ENCODE measurements around the gene ABCF2.
A peak's percentile ranks its signal among the peaks of the same experiment; 100 is the strongest.

Gene ABCF2

DNA sequence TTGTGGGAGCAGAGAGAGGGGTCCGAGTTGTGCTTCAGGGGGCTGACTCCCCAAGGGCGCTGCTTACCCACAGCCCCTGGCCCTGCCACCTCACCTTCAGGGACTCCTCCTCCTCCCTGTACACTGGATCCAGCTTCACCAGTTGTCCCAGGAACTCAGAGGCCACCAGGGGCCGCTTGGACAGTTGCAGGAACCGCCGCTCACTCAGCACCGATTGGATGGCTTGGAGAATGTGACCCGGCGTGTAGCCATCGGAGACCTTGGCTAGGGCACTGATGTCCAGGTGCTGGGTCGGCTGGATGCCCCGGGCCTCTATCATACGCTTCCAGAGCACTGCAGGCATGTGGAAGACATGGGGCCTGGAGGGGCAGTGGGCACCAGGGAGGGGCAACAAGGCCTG, 35.5 kb downstream of the ABCF2 start:
- no peak for DNase-seq

- DNase-seq, result no peak
These were observed 38.0 kb downstream of the ABCF2 start for GRCh38 chr7:151189038-151189437.

- DNase-seq, result no peak
These were observed 38.8 kb downstream of the ABCF2 start for GRCh38 chr7:151188252-151188542.

DNA sequence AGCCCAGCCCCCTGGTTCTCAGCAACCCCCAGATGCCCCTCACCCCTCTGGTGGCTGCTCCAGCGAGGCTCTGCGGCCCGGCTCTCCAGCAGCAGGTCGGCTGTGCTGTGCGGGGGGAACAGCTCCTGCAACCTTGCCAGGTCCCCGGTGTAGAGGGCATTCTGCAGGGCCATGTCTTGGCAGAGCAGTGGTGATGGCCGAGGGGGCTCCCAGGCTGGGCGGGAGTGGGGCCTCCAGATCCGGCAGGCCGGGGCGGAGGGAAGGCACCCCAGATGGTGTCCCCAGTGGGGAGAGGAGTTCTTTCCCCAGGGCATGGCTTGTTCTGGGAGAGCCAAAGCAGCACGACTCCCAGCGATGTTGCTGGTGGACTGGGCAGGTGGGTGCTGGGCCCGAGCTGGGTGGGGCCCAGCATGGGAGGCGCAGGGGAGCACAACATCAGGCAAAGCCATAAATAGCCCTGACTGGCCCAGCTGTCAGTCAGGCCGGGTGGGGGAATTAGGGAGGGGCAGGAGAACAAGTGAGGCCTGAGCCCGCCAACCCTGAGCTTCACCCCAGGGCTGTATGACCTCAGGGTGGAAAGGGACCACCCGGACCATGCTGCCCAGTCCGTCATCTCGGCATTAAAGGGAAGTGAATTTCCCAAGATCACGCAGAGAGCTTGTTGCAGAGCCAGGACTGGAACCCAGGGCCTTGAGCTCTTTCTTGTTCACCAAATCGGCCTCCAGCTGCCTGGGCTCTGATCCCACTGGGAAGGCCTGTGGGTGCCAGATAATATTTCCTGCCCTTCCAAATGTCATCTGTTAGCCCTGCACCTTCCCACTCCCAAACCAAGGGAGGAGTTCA, 39.4 kb downstream of the ABCF2 start:
- no peak for DNase-seq

- no peak for DNase-seq
These were observed 40.2 kb downstream of the ABCF2 start, which contains the start of gene ASB10 for GRCh38 chr7:151186640-151187408. Gene ASB10 (minus strand): TSS chr7:151187250. CDS start chr7:151187130, 120 bp downstream.

GRCh38 chr7:151185762-151186639, 41.0 kb downstream of the ABCF2 start:
- no peak for DNase-seq

GRCh38 chr7:151181011-151181431, 46.0 kb downstream of the ABCF2 start:
- no peak for DNase-seq

GRCh38 chr7:151179946-151180345, 47.1 kb downstream of the ABCF2 start:
- DNase-seq, result no peak

DNA sequence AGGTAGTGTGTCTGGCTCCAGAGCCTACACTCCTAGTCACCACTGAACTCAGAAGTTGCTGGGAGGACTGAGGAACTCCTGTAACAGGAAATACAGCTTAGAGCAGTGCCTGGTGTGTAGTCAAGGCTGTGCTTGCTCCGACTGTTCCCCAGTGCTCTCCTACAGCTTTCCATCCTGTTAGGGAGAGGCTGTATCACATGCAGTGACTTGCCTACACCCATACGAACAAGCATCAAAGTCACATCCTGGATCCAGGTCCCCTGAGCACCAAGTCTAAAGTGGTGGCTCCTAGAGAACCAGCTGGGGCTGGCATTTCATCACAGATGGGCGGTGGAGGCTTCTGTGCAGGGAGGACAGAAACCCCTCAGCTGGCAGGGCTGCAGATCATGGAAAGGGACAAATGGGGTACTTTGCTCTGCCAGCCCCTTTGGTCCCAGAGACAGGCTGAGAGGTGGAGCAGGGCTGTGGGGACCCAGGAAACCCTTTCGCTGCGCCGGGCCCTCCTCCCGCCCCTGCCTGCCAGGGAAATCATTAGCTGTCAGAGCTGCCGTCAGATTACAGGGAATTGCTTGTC, 47.6 kb downstream of the ABCF2 start:
- DNase-seq, result no peak

- no peak for DNase-seq
These were observed 48.2 kb downstream of the ABCF2 start for GRCh38 chr7:151178831-151179230.

DNA sequence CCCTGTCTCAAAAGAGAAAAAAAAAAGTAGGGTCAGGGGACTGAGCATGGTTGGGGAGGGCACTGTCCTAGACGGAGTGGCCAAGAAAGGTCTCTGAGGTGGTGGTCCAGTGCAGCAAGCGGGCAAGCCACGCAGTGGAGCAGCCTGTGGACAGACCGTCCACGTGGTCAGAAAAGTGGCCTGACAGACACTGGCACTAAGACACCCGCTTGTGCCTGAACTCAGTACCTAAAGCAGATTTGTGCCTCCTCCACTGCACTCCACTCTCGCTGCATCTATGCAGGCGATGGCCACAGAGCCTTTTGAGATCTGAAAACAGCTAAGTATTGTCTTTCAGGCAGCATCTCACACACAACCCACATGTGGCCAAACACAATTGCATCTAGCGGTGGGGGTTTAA, 48.8 kb downstream of the ABCF2 start:
- no peak for DNase-seq

GRCh38 chr7:151177310-151177709, 49.7 kb downstream of the ABCF2 start:
- DNase-seq, result no peak

GRCh38 chr7:151176401-151176800, 50.6 kb downstream of the ABCF2 start:
- DNase-seq, result no peak

DNA sequence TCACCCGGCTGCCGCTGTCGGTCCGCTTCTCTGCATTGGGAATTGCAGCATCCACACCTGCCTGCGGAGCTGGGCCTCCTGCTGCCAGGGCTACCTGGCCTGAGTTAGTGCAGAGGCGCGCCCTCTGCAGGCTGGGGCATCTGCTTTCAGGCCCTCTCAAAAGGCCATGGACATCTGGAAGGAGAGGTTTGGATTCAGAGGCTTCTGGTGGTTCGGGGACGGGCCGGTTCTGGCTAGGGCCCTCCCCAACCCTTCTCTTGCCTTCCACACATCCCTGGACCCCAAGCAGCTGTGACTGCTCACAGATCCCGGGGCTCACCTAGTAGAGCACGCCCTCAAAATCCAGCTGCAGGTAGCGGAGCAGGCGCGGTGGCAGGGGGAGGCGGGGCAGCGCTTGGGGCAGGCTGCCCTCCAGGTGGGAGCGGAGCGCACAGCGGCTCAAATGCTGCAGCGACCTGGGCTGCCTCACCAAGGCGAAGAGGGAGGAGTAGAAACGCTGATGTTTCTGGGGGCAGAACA, 51.2 kb downstream of the ABCF2 start:
- DNase-seq, result no peak

- DNase-seq, result no peak
These were observed 51.8 kb downstream of the ABCF2 start for GRCh38 chr7:151175047-151175792.

DNA sequence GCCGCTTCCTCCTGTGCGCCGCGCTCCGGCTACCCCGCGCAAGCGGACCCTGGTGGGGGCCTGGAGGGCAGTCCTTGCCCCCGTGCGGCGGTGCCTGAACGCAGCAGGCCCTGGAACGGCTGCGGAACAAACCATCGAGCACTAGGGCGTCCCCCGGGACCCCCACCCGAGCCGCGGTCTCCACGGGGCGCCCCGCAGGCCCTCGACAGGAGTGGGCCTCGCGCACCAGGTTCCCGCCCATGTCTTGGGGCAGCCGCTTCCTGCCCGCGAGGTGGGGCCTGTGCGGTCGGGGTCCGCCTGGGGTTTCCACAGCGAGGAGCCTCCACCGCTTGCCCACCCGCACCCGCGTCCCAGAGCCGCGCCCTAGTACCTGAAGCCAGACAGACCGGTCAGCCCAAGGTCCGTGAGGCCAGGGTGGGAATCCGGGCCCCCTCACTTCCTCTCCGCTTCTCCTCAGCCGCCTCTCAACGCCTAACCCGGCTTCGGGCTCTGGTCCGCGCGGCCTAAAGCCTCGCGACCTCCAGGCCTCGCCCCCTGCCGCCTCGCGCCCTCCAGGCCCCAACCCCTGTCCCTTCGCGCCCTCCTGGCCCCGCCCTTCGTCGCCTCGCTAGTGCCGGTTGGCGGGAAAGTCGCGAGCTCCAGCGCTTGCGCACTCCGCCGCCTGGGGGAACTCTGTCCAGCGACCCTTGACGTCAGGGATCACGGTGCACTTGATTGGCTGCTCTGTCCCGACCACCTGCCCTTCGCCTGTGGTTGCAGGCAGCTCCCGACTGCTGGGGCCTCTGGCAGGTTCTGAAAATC, 52.6 kb downstream of the ABCF2 start:
- DNase-seq, result peak; percentile 21

- DNase-seq, result no peak
These were observed 53.4 kb downstream of the ABCF2 start for GRCh38 chr7:151173386-151174245.

GRCh38 chr7:151172273-151173141, 54.5 kb downstream of the ABCF2 start:
- peak; percentile 80 for DNase-seq

- no peak for DNase-seq
These were observed 58.2 kb downstream of the ABCF2 start for GRCh38 chr7:151168787-151169162.
